ENCODE measurements around the gene SH3TC1.

- TF ChIP-seq, protein P1, sequence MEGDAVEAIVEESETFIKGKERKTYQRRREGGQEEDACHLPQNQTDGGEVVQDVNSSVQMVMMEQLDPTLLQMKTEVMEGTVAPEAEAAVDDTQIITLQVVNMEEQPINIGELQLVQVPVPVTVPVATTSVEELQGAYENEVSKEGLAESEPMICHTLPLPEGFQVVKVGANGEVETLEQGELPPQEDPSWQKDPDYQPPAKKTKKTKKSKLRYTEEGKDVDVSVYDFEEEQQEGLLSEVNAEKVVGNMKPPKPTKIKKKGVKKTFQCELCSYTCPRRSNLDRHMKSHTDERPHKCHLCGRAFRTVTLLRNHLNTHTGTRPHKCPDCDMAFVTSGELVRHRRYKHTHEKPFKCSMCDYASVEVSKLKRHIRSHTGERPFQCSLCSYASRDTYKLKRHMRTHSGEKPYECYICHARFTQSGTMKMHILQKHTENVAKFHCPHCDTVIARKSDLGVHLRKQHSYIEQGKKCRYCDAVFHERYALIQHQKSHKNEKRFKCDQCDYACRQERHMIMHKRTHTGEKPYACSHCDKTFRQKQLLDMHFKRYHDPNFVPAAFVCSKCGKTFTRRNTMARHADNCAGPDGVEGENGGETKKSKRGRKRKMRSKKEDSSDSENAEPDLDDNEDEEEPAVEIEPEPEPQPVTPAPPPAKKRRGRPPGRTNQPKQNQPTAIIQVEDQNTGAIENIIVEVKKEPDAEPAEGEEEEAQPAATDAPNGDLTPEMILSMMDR (IDR thresholded peaks at IDR 0.05; ENCODE audit: low read depth, low read length): no peak
- TF ChIP-seq POLR2A (IDR thresholded peaks at IDR 0.05; ENCODE audit: extremely low read depth, insufficient read length): no peak
- TF ChIP-seq, protein P2, sequence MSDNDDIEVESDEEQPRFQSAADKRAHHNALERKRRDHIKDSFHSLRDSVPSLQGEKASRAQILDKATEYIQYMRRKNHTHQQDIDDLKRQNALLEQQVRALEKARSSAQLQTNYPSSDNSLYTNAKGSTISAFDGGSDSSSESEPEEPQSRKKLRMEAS (IDR thresholded peaks at IDR 0.05; ENCODE audit: low read depth, low read length): no peak
- no peak for TF ChIP-seq MYC (IDR thresholded peaks at IDR 0.05; ENCODE audit: low read depth, low read length)
Observed at GRCh38 chr4:8177552-8177951, 21.5 kb upstream of the SH3TC1 start.
